ENCODE data around the gene ICA1. TPM values are rescaled to one million over a fixed set of nuclear protein-coding genes. Genes with fewer than 3 reads are reported as not detected.

Gene ICA1
- total and polyA plus RNA-seq, 2 of the 4 experiments (the other 2 are of a cell fraction): not detected

DNA sequence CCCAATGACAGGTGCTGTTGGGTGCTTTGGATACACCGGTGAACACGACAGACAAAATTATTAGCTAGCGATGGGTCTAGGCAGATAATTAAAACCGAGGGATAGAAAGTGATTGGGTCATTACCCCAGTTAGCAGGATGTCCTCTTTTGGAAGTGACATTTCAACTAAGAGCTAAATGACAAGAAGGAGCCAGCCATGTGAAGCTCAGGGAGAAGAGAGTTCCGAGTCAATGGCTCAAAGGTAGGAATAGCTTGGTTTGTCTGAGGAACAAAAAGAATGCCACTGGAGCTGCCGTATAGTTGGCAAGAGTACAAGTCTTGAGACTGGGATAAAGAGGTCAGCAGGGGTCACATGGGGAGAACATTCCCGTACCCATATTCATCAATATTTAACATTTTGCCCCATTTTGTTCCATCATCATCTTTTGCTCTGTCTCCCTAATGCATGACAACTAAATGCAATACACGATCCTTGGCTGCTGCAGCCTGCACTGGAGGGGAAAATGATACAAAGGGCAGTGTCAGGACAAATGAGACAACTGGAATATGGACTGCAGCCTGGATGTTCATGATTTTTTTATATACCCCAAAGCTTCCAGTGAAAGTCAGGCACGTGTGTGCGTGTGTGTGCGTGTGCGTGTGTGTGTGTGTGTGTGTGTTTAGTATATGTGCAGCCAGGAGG is 115.7 kb downstream of the ICA1 start:
- H4K20me1 ChIP-seq (ENCODE audit: insufficient read depth, low read length): no peaks in the 10 kb centered on the region
- POLR2A ChIA-PET (ENCODE audit: unreplicated experiment): no interaction called here
- no peak overlapping the region for H2BK120ac ChIP-seq (ENCODE audit: low read depth, low read length)
- ATAC-seq (ENCODE audit: low read depth) (no peak), DNase-seq (no peak)
- H2AK5ac ChIP-seq (ENCODE audit: low read depth, low read length): no peak overlapping the region
- H2AFZ ChIP-seq (replicated peaks; ENCODE audit: low read length, poor library complexity): no peak overlapping the region
- no peak overlapping the region for H3K4ac ChIP-seq (ENCODE audit: low read depth, low read length)
- no peak overlapping the region for H3K18ac ChIP-seq (ENCODE audit: low read depth, low read length)
- H2BK5ac ChIP-seq (ENCODE audit: low read depth, low read length, poor library complexity, severe bottlenecking): no peak overlapping the region
- no peak overlapping the region for H4K91ac ChIP-seq (ENCODE audit: insufficient read depth, low read depth, low read length)
- BruUV-seq (replicated peaks): no TSS peak
- no peak overlapping the region for H4K5ac ChIP-seq (ENCODE audit: low read depth, low read length)
- H3K79me1 ChIP-seq (ENCODE audit: low read depth in 1 of 2, low read length in 2 of 2): no peaks in the 10 kb centered on the region
- no peak overlapping the region for H3K23ac ChIP-seq (ENCODE audit: low read depth, low read length)
- H3K36me3 ChIP-seq (ENCODE audit: control insufficient read depth, insufficient read depth, low read length): no peaks in the 10 kb centered on the region
- no peak overlapping the region for H3K56ac ChIP-seq (ENCODE audit: extremely low read depth, insufficient read depth, low read length)
- no peak overlapping the region for H3K4me3 ChIP-seq (ENCODE audit: insufficient read depth, low read depth, low read length)
- no peak overlapping the region for H3K9ac ChIP-seq (ENCODE audit: low read depth, low read length)
- no peak overlapping the region for H3K27ac ChIP-seq (ENCODE audit: insufficient read depth, low read length)
- dilution Hi-C loops (cut with HindIII; ENCODE audit: low sequenced_read_pairs, unreplicated experiment): no loop called here
- no peaks in the 10 kb centered on the region; the same call in 1 of the 2 replicates for H3K27me3 ChIP-seq (ENCODE audit: control insufficient read depth, insufficient read depth, low read length)
- no peaks in the 10 kb centered on the region for H3K9me3 ChIP-seq (ENCODE audit: control insufficient read depth, insufficient read depth, low read length)
- in situ Hi-C loops (cut with MboI; ENCODE audit: low sequenced_read_pairs): no loop called here
- H2BK20ac ChIP-seq (ENCODE audit: low read depth, low read length): no peak overlapping the region
- H3K9me1 ChIP-seq (ENCODE audit: insufficient read depth, low read length): no peaks in the 10 kb centered on the region
- intact Hi-C loops (cut with micrococcal nuclease): no loop called here
- 79% methylated on average over 5 of the region's 12 CpGs; no CpG with 5 or more reads in 1 of the 2 experiments for WGBS, 2 experiments (ENCODE audit: extremely low coverage in 2 of 2, insufficient read length in 1 of 2)
- H2BK15ac ChIP-seq (ENCODE audit: low read depth, low read length): no peak overlapping the region
- no peak overlapping the region for H2AK9ac ChIP-seq (replicated peaks; ENCODE audit: low read depth, low read length, poor library complexity)
- CTCF ChIA-PET: no interaction called here
- no peak overlapping the region for H4K8ac ChIP-seq (ENCODE audit: low read depth in 2 of 2, low read length in 2 of 2)
- no peaks in the 10 kb centered on the region for H3K4me1 ChIP-seq (ENCODE audit: control insufficient read depth, insufficient read depth, low read length)
- H3K14ac ChIP-seq (replicated peaks; ENCODE audit: low read depth, low read length): no peak overlapping the region
- TF ChIP-seq RCOR1 (IDR thresholded peaks at IDR 0.05; ENCODE audit: insufficient replicate concordance, low read length): no peak
- TF ChIP-seq RFX5 (IDR thresholded peaks at IDR 0.05; ENCODE audit: low read depth, low read length): no peak
- TF ChIP-seq BHLHE40 (IDR thresholded peaks at IDR 0.05; ENCODE audit: low read depth, low read length): no peak
- no peak for TF ChIP-seq CHD1 (IDR thresholded peaks at IDR 0.05; ENCODE audit: low read depth, low read length)
- no peak for TF ChIP-seq FOS (IDR thresholded peaks at IDR 0.05; ENCODE audit: low read depth, low read length)
- TF ChIP-seq MXI1 (IDR thresholded peaks at IDR 0.05; ENCODE audit: borderline replicate concordance, low read depth, low read length): no peak
- TF ChIP-seq RAD21 (IDR thresholded peaks at IDR 0.05; ENCODE audit: low read length): no peak
- no peak for TF ChIP-seq SMC3 (IDR thresholded peaks at IDR 0.05; ENCODE audit: low read depth, low read length)
- no peak for TF ChIP-seq MAZ (IDR thresholded peaks at IDR 0.05; ENCODE audit: borderline replicate concordance, low read depth, low read length)
- TF ChIP-seq CEBPB (IDR thresholded peaks at IDR 0.05; ENCODE audit: low read depth, low read length): no peak
- TF ChIP-seq, protein P1, sequence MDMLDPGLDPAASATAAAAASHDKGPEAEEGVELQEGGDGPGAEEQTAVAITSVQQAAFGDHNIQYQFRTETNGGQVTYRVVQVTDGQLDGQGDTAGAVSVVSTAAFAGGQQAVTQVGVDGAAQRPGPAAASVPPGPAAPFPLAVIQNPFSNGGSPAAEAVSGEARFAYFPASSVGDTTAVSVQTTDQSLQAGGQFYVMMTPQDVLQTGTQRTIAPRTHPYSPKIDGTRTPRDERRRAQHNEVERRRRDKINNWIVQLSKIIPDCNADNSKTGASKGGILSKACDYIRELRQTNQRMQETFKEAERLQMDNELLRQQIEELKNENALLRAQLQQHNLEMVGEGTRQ (IDR thresholded peaks at IDR 0.05; ENCODE audit: low read depth, low read length): no peak
- TF ChIP-seq, protein P2, sequence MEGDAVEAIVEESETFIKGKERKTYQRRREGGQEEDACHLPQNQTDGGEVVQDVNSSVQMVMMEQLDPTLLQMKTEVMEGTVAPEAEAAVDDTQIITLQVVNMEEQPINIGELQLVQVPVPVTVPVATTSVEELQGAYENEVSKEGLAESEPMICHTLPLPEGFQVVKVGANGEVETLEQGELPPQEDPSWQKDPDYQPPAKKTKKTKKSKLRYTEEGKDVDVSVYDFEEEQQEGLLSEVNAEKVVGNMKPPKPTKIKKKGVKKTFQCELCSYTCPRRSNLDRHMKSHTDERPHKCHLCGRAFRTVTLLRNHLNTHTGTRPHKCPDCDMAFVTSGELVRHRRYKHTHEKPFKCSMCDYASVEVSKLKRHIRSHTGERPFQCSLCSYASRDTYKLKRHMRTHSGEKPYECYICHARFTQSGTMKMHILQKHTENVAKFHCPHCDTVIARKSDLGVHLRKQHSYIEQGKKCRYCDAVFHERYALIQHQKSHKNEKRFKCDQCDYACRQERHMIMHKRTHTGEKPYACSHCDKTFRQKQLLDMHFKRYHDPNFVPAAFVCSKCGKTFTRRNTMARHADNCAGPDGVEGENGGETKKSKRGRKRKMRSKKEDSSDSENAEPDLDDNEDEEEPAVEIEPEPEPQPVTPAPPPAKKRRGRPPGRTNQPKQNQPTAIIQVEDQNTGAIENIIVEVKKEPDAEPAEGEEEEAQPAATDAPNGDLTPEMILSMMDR (conservative IDR thresholded peaks at IDR 0.05; ENCODE audit: low read depth, low read length): no peak
- H3K4me2 ChIP-seq (ENCODE audit: low read depth, low read length): no peak overlapping the region

Measured in IMR-90 (cell line).